ENCODE measurements around the gene THAP11.

The THAP11 gene

DNA sequence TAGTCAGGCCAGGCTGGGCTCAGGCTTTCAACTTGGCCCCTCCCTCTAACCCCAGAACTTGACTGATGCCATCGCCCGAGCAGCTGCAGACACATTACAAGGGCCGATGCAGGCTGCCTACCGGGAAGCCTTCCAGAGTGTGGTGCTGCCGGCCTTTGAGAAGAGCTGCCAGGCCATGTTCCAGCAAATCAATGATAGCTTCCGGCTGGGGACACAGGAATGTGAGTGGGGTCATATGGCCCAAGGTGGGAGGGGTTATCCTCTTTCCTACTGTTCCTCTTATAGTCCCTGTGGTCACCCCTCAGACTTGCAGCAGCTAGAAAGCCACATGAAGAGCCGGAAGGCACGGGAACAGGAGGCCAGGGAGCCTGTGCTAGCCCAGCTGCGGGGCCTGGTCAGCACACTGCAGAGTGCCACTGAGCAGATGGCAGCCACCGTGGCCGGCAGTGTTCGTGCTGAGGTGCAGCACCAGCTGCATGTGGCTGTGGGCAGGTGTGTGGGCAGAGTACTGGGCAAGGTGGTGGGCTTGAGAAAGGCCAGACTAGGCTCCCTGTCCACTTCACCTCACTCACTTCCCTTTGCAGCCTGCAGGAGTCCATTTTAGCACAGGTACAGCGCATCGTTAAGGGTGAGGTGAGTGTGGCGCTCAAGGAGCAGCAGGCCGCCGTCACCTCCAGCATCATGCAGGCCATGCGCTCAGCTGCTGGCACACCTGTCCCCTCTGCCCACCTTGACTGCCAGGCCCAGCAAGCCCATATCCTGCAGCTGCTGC is 40.4 kb downstream of the THAP11 start:
- Histone ChIP-seq H3K9ac (ENCODE audit: low read depth, low read length) (no peak overlapping the region), H3K27me3 (ENCODE audit: insufficient read depth, low read length, poor library complexity) (no peaks in the 10 kb centered on the region), H3K4me2 (ENCODE audit: insufficient read depth, low read length) (no peak overlapping the region), H3K27ac (ENCODE audit: low read length) (no peak overlapping the region), H3K36me3 (ENCODE audit: insufficient read depth, low read length) (peaks cover 88% of the 10 kb centered on the region), H3K4me1 (ENCODE audit: insufficient read depth, low read length) (no peaks in the 10 kb centered on the region), H4K20me1 (ENCODE audit: insufficient read depth, low read length) (peaks cover 34% of the 10 kb centered on the region), H3K9me3 (ENCODE audit: insufficient read depth, low read length, severe bottlenecking) (no peaks in the 10 kb centered on the region), H3K4me3 (ENCODE audit: low read depth in 1 of 2, low read length in 2 of 2) (no peak overlapping the region), H3K79me2 (ENCODE audit: insufficient read depth, low read length) (no peaks in the 10 kb centered on the region), H2AFZ (ENCODE audit: low read depth, low read length) (no peak overlapping the region)
- TF ChIP-seq, protein P1, sequence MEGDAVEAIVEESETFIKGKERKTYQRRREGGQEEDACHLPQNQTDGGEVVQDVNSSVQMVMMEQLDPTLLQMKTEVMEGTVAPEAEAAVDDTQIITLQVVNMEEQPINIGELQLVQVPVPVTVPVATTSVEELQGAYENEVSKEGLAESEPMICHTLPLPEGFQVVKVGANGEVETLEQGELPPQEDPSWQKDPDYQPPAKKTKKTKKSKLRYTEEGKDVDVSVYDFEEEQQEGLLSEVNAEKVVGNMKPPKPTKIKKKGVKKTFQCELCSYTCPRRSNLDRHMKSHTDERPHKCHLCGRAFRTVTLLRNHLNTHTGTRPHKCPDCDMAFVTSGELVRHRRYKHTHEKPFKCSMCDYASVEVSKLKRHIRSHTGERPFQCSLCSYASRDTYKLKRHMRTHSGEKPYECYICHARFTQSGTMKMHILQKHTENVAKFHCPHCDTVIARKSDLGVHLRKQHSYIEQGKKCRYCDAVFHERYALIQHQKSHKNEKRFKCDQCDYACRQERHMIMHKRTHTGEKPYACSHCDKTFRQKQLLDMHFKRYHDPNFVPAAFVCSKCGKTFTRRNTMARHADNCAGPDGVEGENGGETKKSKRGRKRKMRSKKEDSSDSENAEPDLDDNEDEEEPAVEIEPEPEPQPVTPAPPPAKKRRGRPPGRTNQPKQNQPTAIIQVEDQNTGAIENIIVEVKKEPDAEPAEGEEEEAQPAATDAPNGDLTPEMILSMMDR (IDR thresholded peaks at IDR 0.05; ENCODE audit: borderline replicate concordance, extremely low read depth, low read length, poor library complexity, severe bottlenecking), result no peak
- TF ChIP-seq EZH2 (IDR thresholded peaks at IDR 0.05; ENCODE audit: borderline replicate concordance, low read depth, low read length, severe bottlenecking), result no peak
- no peak for DNase-seq
- no peak for ATAC-seq (ENCODE audit: insufficient read depth, low read depth)

- Histone ChIP-seq H2AFZ (ENCODE audit: low read depth, low read length) (no peak overlapping the region), H3K4me1 (ENCODE audit: insufficient read depth, low read length) (no peaks in the 10 kb centered on the region), H3K4me3 (ENCODE audit: low read depth in 1 of 2, low read length in 2 of 2) (no peak overlapping the region), H3K79me2 (ENCODE audit: insufficient read depth, low read length) (no peaks in the 10 kb centered on the region), H3K36me3 (ENCODE audit: insufficient read depth, low read length) (peaks cover 81% of the 10 kb centered on the region), H4K20me1 (ENCODE audit: insufficient read depth, low read length) (peaks cover 34% of the 10 kb centered on the region), H3K4me2 (ENCODE audit: insufficient read depth, low read length) (no peak overlapping the region), H3K9ac (ENCODE audit: low read depth, low read length) (no peak overlapping the region), H3K27ac (ENCODE audit: low read length) (no peak overlapping the region), H3K27me3 (ENCODE audit: insufficient read depth, low read length, poor library complexity) (no peaks in the 10 kb centered on the region), H3K9me3 (ENCODE audit: insufficient read depth, low read length, severe bottlenecking) (no peaks in the 10 kb centered on the region)
- no peak for TF ChIP-seq EZH2 (IDR thresholded peaks at IDR 0.05; ENCODE audit: borderline replicate concordance, low read depth, low read length, severe bottlenecking)
- TF ChIP-seq, protein P1 (IDR thresholded peaks at IDR 0.05; ENCODE audit: borderline replicate concordance, extremely low read depth, low read length, poor library complexity, severe bottlenecking), result no peak
- ATAC-seq (ENCODE audit: insufficient read depth, low read depth) (no peak), DNase-seq (no peak)
Measured at GRCh38 chr16:67883146-67883871, 41.2 kb downstream of the THAP11 start.

DNA sequence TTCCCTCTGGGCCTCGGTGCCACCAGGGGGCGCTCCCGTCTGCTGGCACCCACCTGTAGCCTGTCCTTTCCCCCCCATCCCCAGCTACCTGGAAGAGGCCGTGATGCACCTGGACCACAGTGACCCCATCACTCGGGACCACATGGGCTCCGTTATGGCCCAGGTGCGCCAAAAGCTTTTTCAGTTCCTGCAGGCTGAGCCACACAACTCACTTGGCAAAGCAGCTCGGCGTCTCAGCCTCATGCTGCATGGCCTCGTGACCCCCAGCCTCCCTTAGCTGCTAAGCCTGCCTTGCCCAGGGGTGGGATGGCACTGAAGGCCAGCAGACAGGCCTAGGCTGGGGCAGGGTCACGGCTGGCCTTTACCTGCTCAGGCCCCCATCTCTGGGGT is 41.7 kb downstream of the THAP11 start:
- Histone ChIP-seq H2AFZ (ENCODE audit: low read depth, low read length) (no peak overlapping the region), H3K27me3 (ENCODE audit: insufficient read depth, low read length, poor library complexity) (no peaks in the 10 kb centered on the region), H3K36me3 (ENCODE audit: insufficient read depth, low read length) (peaks cover 75% of the 10 kb centered on the region), H4K20me1 (ENCODE audit: insufficient read depth, low read length) (peaks cover 31% of the 10 kb centered on the region), H3K4me3 (ENCODE audit: low read depth in 1 of 2, low read length in 2 of 2) (no peak overlapping the region), H3K4me1 (ENCODE audit: insufficient read depth, low read length) (no peaks in the 10 kb centered on the region), H3K4me2 (ENCODE audit: insufficient read depth, low read length) (no peak overlapping the region), H3K27ac (ENCODE audit: low read length) (no peak overlapping the region), H3K9ac (ENCODE audit: low read depth, low read length) (no peak overlapping the region), H3K9me3 (ENCODE audit: insufficient read depth, low read length, severe bottlenecking) (no peaks in the 10 kb centered on the region), H3K79me2 (ENCODE audit: insufficient read depth, low read length) (no peaks in the 10 kb centered on the region)
- DNase-seq (peak; percentile 68), ATAC-seq (ENCODE audit: insufficient read depth, low read depth) (peak; percentile 84)
- TF ChIP-seq EZH2 (IDR thresholded peaks at IDR 0.05; ENCODE audit: borderline replicate concordance, low read depth, low read length, severe bottlenecking), result no peak
- TF ChIP-seq, protein P1 (IDR thresholded peaks at IDR 0.05; ENCODE audit: borderline replicate concordance, extremely low read depth, low read length, poor library complexity, severe bottlenecking), result peak; percentile 91
